GM12864 (cell line): ENCODE measurements around the gene ITPR1.

Source experiments
- DNase-seq: peaks from one replicate; pipeline ENCODE4 v3.0.0-alpha.2; 2011; ENCODE audit warnings: low read depth
- H3K4me3 ChIP-seq: 2 replicates; pipeline ENCODE4 v1.5.1; 2011; ENCODE audit warnings: mild to moderate bottlenecking, low read depth, low read length, control low read depth
- TF ChIP-seq, protein P1 (sequence below): IDR thresholded peaks from 2 replicates; pipeline ENCODE4 v1.5.1; 2011; ENCODE audit warnings: low read depth, mild to moderate bottlenecking, moderate library complexity, low read length, control low read depth, inconsistent platforms; ENCODE audit errors: missing control alignments

Gene ITPR1

DNA sequence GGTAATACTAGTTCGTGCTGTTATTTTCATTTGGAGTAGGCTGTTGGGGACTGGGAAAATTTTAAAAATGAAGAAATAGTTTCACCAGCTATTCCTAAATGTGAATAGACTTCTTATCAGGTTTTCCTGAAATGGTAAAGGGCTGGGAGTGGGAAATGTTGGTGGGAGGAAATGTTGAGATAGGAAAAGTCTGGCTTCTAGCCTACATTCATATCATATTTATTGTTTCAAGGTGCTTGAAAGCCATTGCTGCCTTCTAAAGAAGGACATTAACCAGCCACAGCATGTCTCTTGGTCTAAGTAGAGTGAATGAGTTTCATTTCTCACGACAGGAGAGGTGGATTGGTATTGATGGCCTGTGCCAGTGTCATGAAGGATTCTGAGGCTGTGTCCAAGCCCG, 288.9 kb downstream of the ITPR1 start:
- no peak overlapping the region for H3K4me3 ChIP-seq
- no peak for DNase-seq
- TF ChIP-seq, protein P1, sequence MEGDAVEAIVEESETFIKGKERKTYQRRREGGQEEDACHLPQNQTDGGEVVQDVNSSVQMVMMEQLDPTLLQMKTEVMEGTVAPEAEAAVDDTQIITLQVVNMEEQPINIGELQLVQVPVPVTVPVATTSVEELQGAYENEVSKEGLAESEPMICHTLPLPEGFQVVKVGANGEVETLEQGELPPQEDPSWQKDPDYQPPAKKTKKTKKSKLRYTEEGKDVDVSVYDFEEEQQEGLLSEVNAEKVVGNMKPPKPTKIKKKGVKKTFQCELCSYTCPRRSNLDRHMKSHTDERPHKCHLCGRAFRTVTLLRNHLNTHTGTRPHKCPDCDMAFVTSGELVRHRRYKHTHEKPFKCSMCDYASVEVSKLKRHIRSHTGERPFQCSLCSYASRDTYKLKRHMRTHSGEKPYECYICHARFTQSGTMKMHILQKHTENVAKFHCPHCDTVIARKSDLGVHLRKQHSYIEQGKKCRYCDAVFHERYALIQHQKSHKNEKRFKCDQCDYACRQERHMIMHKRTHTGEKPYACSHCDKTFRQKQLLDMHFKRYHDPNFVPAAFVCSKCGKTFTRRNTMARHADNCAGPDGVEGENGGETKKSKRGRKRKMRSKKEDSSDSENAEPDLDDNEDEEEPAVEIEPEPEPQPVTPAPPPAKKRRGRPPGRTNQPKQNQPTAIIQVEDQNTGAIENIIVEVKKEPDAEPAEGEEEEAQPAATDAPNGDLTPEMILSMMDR = no peak

DNA sequence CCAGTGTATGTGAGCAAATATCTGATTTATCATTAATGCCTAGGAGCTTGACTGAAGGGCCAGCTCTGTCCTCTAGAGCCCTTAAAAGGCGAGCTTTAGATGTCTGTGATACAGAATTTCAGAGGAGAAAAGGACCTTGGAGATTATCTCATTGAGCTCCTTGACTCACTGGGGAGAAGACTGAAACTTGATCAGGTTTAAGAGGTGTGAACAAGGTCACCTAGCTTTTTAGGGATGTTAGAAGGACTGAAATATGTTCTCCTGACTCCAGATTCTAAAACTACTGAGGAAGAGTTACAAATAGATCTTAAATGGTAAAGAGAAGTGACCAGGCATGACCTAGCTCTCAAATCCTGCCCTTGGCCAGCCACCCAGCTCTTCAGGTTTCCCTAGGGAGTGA, 292.4 kb downstream of the ITPR1 start:
- no peak overlapping the region for H3K4me3 ChIP-seq
- TF ChIP-seq, protein P1 = no peak

DNA sequence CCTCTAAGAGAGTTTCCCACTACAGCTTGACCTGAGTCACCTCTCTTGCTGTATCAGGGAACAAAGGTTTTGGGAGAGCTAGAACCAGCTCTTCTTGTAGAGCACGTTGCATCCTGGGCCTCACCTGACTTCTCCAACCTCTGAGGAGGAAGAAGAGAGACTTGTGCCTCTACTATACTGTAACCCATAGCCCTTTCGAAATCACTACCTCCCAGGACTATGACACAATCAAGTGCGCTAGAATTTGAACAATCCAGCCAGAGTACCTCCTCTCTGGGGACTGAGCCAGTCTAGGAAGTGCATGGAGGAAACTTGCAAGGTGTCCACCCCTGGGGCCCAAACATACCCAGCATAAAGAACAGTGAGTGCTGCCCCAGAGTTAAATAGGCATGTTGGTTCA, 293.3 kb downstream of the ITPR1 start:
- TF ChIP-seq, protein P1 = no peak
- DNase-seq = no peak

More for the DNA sequence above, 292.4 kb downstream of the ITPR1 start:
- DNase-seq = no peak

DNA sequence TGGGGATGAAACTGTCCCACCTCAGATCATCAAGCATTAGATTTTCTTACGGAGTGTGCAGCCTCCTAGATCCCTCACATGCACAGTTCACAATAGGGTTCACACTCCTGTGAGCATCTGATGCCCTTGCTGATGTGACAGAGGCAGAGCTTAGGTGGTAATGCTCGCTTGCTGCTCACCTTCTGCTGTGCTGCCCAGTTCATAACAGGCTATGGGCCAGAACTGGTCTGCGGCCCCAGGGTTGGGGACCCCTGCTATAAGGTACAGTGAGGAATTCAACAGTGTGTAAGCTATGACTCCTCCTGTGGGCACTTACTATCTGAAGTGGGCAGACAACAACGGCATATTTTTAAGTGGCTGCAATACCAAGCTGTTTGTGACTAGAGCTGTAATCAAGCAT, 298.2 kb downstream of the ITPR1 start:
- TF ChIP-seq, protein P1 = no peak
- DNase-seq = no peak
- H3K4me3 ChIP-seq = no peak overlapping the region

More for the DNA sequence above, 293.3 kb downstream of the ITPR1 start:
- no peak overlapping the region for H3K4me3 ChIP-seq

DNA sequence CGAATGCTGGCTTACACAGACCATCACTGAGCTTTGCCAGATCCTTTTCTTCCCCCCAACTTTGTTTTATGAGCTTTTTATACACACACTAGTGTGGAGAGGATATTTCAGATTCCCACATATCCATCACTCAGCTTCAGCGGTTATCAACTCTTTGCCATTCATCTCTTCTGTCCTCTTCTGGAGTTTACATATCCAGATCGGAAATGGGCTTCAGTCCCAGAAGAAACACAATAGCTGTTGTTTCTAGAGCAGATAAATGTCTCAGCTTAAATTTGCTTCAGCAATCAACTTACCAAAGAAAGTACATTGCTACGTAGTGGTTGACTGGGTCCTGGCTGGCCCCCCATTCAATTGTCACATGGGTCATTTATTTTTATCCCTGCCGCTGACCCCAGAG, 300.2 kb downstream of the ITPR1 start:
- TF ChIP-seq, protein P1 = no peak
- H3K4me3 ChIP-seq = no peak overlapping the region
- DNase-seq = no peak

- no peak for DNase-seq
- H3K4me3 ChIP-seq = no peak overlapping the region
- TF ChIP-seq, protein P1 = no peak
Measured at GRCh38 chr3:4794331-4794730, 301.2 kb downstream of the ITPR1 start.

- no peak overlapping the region for H3K4me3 ChIP-seq
- no peak for DNase-seq
- TF ChIP-seq, protein P1 = no peak
Measured at GRCh38 chr3:4794798-4795197, 301.6 kb downstream of the ITPR1 start.
